Stimulated activated CD4-positive, alpha-beta T cell treated with anti-CD3 and anti-CD28 coated beads, Interleukin-1b, Interleukin-23, amount 100 ng/mL, for 48 hours (primary cell): Measurements from ENCODE around the gene HOXA10.

Experiments used
- DNase-seq: peaks from one replicate; pipeline ENCODE4 v3.0.0-alpha.2; 2020

HOXA10 gene

DNA sequence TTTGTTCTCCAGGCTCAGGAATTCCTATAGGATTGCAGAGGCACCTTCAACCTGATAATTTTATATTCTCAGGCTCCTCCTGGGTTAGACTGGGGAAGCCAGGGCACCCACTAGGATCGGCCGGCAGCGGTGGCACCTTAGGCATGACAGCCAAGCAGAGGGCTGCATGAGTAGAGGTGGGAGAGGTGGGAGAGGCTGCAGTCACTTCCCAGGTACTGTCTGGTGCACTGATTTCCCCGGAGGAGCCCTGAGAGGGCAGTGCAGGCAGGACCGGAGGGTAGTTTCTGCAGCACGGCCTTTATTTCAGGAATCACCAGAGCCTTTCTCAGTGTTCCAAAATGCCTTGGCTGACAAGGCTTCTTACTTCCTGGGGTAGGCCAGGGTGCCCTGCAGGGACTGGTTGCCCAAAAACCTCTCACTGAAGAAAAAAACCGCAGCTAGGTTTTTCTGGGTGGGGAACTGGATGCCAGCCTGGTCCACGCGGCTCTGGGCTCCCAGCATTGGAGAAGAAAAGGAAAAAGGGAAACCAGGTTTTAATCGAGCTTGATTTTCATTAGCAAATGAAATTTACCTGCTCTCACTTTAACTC is 29.3 kb upstream of the HOXA10 start:
- no peak for DNase-seq

DNA sequence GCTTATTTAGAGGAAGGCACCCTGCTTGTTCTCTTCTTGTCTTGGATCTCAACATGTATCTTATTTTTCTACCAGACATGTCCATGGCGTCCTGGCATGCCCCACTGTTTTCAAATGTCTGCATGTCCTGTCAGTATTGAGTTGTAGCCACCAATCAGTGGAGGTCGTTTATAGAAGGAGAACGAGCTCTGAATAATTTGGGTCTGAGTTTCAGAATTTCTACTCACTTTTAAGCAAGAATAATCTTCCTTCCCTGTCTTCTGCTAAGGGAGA is 28.7 kb upstream of the HOXA10 start:
- DNase-seq, result no peak

DNA sequence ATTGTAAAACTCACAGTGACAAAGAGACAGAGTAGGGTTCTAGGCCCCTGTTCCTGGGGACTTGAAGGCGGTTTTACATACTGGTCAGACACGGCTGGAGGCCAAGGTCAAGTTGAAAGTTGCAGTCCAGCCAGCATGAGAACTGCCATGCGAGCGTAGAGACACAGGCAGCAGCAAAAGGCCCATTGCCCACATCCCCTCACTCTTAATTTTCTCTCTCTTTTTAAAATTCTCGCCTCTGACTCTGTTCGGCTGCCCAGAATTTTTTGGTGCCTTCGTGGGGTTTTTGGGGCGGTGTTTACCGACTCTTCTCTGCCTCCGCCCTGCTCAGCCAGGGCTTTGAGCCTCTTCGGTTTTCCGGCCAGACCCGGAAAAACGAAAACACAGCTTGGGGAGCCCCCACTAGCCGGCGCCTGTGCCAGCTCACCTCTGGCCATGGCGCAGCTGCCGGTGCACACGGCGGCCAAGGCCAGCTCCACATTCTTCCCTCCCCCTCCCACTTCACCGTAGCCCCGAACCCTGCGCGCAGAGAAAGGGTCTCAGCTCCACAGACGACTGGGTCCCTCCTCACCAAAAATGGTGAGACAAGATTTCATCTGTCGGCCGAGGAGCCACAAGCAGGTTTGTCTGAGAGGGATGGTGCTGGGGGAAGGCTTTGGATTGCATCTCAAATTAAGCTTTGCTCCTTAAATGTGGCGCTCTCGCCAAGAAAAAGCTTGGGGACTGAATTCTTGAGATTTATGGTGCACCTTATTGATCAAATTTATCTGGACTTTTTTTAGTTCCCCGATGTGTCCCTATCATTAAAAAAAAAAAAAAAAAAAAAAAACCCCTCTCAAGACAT is 28.1 kb upstream of the HOXA10 start:
- no peak for DNase-seq

- no peak for DNase-seq
Measured at GRCh38 chr7:27201580-27202017, 27.5 kb upstream of the HOXA10 start.

DNA sequence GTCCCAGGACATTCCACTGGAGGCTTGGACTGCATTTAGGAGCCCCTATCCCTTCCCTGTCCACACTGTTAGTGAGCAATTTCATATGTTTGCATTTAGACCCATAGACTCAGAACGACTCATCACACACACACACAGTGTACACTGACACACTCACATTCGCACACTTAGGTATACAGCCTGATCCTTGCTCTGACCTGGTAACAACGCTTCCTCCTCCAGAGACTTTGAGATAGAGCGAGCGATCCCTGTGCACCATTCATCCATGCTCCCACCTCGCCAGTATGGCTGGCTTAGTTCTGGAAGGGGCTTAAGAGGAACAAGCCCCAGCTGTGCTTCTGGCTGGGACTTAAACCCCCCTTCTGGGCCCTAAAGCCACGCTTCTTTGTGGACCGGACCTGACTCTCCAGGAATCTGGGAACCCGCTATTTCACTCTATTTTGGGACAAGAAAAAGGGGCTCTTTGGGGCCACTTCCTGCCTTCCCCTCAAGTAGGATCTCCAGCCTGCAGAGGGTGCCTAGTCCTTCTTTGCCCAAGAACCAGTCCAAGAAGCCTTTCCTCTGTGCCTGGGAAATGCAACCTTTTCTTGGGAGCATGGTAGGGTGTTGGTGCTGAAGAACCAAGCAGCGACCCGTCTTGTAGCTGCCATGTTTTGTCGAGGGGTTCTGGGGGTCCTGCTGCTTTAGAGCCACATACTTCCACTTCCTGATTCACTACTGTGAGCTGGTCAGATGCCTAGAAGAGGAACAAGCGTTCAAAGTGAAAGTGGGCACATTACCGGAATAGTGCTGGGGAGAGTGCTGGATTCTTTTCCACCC is 26.9 kb upstream of the HOXA10 start:
- DNase-seq, result no peak

DNA sequence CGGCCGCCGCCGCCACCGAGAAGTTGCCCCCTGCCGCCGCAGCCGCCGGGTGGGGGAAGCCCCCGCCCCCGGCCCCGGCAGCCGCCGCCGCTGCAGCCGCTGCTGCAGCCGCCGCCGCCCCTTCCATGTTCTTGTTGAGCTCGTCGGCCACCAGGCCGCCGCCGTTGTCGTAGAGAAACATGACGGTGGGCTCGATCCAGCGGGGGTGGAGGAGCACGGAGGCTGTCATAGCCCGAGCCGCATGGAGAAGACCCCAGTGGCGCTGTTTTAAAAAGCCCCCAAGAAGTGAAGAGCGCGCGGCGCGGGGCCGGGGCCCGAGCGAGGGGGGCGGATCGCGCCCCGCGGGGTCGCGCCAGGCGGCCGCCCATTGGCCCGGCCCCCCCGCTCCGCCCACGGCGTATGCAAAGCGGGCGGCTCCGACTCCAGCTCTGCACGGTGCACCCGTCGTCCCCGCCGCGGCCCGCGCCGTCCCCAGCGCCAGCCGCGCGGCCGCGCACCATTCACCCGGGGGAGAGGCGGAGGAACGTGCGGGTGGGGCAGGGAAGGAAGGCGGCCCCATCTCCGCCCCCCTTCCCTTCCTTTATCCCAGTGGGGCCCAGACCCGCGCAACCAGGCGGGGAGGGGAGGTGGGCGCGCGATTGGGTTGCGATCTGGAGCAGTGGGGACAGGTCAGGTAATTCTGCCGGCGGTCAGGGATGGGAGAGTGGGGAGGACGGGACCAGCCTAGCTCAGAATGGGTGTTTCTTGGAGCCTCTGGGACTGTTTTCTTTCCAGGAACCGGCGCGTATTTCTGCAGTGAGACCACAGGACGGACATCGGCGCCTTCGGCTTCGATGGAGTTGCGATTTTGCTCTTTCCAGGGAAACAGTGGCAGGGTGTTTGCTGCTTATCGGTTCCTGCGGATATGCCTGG is 26.0 kb upstream of the HOXA10 start, which contains the start of gene HOXA13:
TSS of gene HOXA13 (minus strand) at position 243 of the 912 bp plus-strand sequence. CDS start at position 229, 14 bp downstream.
- no peak for DNase-seq

DNA sequence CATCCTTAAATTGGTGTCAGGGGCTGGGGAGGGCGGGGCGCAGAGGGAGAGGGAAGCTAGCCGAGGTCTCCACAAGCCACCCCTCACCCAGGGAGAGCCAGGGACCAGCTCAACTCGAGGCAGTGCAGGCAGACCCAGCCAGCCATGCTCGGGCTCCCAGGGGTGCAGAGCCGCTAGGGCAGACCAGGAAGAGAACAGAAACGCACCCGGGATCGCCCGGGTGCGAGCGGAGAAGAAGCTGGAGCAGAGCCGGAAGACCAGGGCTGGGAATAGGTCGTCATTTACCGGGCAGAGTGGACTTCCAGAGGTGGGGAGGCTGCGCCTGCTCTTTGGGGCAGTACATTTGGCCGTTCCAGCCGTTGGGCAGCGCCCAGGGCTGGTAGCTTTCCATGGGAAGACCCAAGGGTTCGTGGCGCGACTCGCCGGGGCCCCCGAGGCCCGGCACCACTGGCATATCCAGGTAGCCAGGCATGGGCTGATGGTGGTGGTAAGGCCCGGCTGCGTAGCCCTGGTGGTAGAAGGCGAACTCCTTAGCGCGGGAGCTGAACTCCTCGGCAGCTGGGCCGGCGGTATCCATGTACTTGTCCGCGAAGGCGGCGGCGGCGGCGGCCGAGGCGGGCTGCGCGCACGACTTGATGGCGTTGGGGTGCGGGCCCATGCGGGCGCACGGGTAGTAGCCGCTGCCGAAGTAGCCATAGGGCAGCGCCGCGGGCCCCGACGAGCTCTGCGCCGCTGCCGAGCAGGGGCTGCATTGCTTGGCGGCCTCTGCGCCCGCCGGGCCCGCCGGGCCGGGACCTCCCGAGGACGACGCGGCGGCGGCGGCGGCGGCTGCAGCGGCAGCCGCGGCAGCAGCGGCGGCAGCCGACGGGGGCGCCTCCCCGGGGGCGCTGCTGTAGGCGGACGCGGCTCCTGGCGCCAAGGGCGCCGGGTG is 25.0 kb upstream of the HOXA10 start:
- no peak for DNase-seq

DNA sequence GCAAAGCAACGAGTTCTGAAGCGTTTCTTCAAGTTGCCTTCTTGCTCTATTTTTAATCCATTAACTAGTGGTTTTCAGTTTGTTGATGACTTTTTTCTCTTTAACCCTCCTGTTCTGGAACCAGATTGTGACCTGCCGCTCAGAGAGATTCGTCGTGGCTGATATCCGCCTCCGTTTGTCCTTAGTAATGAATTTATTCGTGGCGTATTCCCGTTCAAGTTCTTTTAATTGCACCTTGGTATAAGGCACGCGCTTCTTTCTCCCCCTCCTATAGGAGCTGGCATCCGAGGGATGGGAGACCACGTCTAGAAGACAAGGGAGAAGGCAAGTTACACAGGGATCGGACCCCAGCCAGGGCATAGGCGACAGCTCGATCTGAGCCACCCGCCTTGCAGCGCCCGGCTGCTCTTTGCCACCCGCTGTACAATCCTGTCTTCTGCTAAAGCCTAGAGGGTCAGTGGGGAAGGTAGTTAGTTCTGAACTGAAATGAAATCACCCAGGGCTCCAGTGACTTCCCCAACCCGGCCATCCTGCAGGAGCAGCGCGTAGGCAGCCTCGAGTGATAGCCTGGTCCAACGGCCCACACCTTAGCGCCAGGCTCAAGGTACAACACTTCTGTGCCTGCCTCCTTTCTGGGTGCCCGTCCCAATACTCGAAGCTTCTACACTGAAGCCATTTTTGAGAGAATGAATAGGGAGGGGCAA is 24.2 kb upstream of the HOXA10 start:
- no peak for DNase-seq

GRCh38 chr7:27197137-27198042 is 23.3 kb upstream of the HOXA10 start:
- DNase-seq, result no peak

GRCh38 chr7:27196287-27196767 is 22.2 kb upstream of the HOXA10 start:
- peak; percentile 83 for DNase-seq

DNA sequence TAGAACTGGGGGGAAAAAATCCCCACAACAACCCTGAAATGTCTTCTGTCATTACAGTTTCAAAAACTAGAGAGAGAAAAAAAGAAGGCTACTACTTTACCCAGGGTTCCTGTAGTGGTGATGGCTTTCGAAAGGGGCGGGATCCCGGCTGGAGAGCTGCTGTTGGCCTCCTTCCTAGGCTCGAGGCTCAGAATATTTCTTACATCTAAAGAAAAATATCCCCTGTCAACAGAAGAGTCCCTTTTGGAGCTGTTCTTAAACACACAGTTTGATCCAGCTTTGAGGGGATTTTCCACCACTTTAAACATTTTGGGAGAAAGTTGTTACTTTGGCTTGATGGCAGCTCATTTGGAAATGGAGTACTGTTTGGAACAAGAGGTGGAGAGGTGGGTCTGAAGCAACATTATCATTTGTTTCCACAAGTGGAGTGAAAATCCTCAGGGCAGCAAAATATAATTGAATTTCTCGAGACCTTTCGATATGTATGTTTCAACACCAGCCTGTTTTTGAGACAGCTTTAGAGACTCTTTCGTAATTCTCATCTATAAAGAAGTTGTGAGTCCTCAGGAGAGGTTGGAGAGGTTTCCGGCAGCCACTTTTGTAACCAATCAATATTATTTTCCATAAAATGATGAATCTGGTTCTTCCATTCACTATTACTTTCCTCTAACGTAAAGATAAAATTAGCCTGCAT is 20.7 kb upstream of the HOXA10 start:
- no peak for DNase-seq

DNA sequence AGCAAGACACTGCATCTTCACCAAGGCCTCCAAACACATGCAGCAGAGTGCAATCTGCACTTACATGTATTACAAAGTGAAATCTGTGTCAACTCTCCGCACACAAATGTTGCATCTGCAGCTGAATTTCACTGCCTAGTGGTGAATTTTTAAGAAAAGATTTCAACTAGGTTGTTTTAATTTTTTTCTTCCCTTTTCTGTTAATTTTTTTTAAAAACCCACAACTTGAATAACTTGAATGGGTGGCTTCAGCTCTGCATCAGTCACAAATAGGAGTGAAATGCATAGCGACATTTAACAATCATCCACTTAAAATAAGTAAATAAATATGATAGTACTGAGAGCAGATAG is 19.9 kb upstream of the HOXA10 start:
- no peak for DNase-seq

DNA sequence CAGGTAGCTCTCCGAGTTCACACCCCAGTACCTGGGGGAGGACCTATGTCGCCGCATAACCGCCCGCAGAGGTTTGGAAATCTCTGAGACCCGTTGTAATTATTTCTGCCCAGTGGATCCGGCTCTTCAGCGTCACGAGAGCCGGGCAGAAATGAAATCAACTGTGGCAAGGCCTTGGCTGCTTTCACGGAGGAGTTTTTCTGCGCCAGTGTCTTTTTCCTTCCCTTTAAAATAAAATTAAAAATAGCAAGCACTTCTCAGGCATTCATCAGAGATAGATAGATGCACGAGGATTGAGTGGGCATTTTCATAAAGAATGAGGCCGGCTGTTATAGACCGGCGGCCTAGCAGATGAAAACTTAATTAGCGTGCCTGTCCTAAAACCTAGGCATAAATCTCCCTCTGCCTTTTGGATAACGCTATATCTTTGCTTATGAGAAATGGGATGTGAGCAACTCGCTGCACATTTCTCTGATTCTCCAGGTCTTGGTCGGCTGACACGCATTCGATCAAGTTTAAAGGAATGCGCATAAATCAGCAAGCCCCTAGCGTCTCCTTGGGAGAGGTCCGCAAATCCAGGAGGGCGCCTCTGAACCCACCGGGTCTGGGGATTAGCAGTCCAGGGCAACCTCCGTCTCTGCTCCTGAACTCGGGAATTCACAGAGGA is 19.3 kb upstream of the HOXA10 start:
- no peak for DNase-seq

GRCh38 chr7:27192546-27193334 is 18.6 kb upstream of the HOXA10 start:
- DNase-seq, result no peak

- no peak for DNase-seq
Measured at GRCh38 chr7:27191833-27192545, 17.9 kb upstream of the HOXA10 start.

- no peak for DNase-seq
Measured at GRCh38 chr7:27191161-27191731, 17.1 kb upstream of the HOXA10 start.
